ENCODE data around the gene CEP350. TPM values are rescaled to one million over a fixed set of nuclear protein-coding genes. Genes with fewer than 3 reads are reported as not detected.

CEP350 gene
- polyA plus RNA-seq, 1 of the 3 experiments (the other 2 are of a cell fraction), result 2.9 TPM

DNA sequence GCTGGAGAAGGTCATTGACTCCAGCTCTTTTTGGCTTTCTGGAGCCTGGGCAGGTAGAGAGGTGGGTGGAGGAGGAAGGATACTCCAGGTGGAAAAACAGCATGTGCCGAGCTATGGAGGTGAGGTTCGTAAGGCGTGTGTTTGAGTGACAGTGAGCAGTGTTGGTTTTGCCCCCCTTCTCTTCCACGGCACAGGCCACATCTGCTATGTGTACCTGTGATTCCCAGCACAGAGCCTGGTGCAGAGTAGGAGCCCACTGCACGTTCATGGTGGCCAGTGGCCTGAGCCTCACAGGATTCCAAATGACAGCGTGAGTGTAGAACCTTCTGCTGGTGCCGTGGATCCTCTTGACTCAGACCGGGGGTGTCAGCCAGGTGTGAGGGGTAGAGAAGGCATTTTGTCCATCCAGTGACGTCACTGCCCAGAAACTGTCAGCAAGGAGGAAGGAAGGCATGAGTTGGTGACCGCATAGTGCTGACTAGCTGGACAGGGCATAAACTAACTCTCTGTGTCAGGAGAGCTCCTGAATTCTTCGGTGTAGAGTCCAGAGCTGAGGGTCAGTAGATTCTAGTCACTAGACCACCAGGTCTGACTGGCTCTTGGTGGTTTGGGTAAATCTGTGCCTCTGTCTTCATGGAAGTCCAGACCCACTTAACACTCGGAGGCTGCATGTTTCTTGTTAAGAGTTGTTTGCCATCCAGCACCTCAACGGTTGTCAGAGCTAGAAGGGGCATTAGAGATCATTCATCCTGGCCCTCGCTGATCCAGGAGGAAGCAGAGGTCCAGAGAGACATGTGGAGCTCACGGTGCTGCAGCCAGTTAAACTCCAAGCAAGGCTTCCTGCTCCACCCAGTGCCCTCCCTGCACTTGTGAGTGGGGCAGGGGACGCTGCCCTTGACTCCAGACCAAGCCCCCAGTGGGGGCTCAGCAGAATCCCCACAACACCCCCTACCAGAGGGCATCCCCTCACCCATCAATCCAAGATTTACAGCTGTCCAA, 203.8 kb downstream of the CEP350 start:
- peaks cover 0 to 7% of the 10 kb centered on the region in 2 experiments for H3K36me3 ChIP-seq (replicated peaks in 1 of 2; ENCODE audit: control insufficient read depth in 1 of 2, insufficient read depth in 2 of 2, low read length in 1 of 2)
- H3K9me2 ChIP-seq, result no peaks in the 10 kb centered on the region
- ChIA-PET POLR2A (interaction anchor here (1.4 kb wide), 1 partner anchor 276 kb away, joined by 4 read pairs; the partner anchor contains the start of gene TOR1AIP1), CTCF (interaction anchor here (0.6 to 2.7 kb wide), 4 partner anchors 9 to 205 kb away, joined by 3 to 11 read pairs (median 4); partner anchors contain the start of gene CEP350)
- peaks cover 9 to 24% of the 10 kb centered on the region in 2 experiments for H3K4me1 ChIP-seq (ENCODE audit: control insufficient read depth in 1 of 2, insufficient read depth in 2 of 2, low read depth in 1 of 2, low read length in 1 of 2)
- no peaks in the 10 kb centered on the region for H3K9me3 ChIP-seq
- no peak for DNase-seq
- no peak overlapping the region for H2AFZ ChIP-seq (ENCODE audit: low read depth)
- H3K4me2 ChIP-seq, result peak overlapping the region; percentile 89; the same call in 1 of the 2 replicates
- TF ChIP-seq NFIC (IDR thresholded peaks at IDR 0.05; ENCODE audit: borderline replicate concordance) (no peak), NRF1 (IDR thresholded peaks at IDR 0.05; ENCODE audit: low read depth, low read length) (no peak), GABPA (IDR thresholded peaks at IDR 0.05; ENCODE audit: low read depth) (no peak), MXI1 (IDR thresholded peaks at IDR 0.05; ENCODE audit: low read depth, low read length) (no peak), RAD21 (IDR thresholded peaks at IDR 0.05; ENCODE audit: low read length) (no peak), YY1 (IDR thresholded peaks at IDR 0.05; ENCODE audit: low read depth) (no peak), JUND (IDR thresholded peaks at IDR 0.05) (no peak), FOSL2 (IDR thresholded peaks at IDR 0.05; ENCODE audit: borderline replicate concordance, low read depth) (no peak), CHD2 (IDR thresholded peaks at IDR 0.05; ENCODE audit: low read length, partially characterized antibody) (no peak), RFX5 (IDR thresholded peaks at IDR 0.05; ENCODE audit: low read length) (no peak), SMC3 (IDR thresholded peaks at IDR 0.05; ENCODE audit: low read depth, low read length) (no peak), FOXJ3 (CRISPR knock-in tag; IDR thresholded peaks at IDR 0.05) (no peak), EZH2phosphoT487 (IDR thresholded peaks at IDR 0.05; ENCODE audit: borderline replicate concordance, low read depth) (no peak), POLR2AphosphoS5 (IDR thresholded peaks at IDR 0.05; ENCODE audit: low read depth, low read length) (no peak)
- TF ChIP-seq, protein P1, sequence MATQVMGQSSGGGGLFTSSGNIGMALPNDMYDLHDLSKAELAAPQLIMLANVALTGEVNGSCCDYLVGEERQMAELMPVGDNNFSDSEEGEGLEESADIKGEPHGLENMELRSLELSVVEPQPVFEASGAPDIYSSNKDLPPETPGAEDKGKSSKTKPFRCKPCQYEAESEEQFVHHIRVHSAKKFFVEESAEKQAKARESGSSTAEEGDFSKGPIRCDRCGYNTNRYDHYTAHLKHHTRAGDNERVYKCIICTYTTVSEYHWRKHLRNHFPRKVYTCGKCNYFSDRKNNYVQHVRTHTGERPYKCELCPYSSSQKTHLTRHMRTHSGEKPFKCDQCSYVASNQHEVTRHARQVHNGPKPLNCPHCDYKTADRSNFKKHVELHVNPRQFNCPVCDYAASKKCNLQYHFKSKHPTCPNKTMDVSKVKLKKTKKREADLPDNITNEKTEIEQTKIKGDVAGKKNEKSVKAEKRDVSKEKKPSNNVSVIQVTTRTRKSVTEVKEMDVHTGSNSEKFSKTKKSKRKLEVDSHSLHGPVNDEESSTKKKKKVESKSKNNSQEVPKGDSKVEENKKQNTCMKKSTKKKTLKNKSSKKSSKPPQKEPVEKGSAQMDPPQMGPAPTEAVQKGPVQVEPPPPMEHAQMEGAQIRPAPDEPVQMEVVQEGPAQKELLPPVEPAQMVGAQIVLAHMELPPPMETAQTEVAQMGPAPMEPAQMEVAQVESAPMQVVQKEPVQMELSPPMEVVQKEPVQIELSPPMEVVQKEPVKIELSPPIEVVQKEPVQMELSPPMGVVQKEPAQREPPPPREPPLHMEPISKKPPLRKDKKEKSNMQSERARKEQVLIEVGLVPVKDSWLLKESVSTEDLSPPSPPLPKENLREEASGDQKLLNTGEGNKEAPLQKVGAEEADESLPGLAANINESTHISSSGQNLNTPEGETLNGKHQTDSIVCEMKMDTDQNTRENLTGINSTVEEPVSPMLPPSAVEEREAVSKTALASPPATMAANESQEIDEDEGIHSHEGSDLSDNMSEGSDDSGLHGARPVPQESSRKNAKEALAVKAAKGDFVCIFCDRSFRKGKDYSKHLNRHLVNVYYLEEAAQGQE (IDR thresholded peaks at IDR 0.05; ENCODE audit: low read depth, low read length), result no peak
- TF ChIP-seq, protein P2, sequence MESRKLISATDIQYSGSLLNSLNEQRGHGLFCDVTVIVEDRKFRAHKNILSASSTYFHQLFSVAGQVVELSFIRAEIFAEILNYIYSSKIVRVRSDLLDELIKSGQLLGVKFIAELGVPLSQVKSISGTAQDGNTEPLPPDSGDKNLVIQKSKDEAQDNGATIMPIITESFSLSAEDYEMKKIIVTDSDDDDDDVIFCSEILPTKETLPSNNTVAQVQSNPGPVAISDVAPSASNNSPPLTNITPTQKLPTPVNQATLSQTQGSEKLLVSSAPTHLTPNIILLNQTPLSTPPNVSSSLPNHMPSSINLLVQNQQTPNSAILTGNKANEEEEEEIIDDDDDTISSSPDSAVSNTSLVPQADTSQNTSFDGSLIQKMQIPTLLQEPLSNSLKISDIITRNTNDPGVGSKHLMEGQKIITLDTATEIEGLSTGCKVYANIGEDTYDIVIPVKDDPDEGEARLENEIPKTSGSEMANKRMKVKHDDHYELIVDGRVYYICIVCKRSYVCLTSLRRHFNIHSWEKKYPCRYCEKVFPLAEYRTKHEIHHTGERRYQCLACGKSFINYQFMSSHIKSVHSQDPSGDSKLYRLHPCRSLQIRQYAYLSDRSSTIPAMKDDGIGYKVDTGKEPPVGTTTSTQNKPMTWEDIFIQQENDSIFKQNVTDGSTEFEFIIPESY (IDR thresholded peaks at IDR 0.05; ENCODE audit: borderline replicate concordance, low read depth), result no peak
- H3K4me3 ChIP-seq (ENCODE audit: low read depth in 2 of 2, low read length in 1 of 2), result no peak overlapping the region
- peaks cover 24% of the 10 kb centered on the region; the same call in 1 of the 2 replicates for H4K20me1 ChIP-seq (ENCODE audit: insufficient read depth)
- peaks cover 87% of the 10 kb centered on the region for H3K79me2 ChIP-seq (ENCODE audit: insufficient read depth)
- no peak overlapping the region for H3K9ac ChIP-seq
- H3K27me3 ChIP-seq (ENCODE audit: insufficient read depth), result no peaks in the 10 kb centered on the region
- 98% methylated on average over 11 of the region's 16 CpGs for WGBS (ENCODE audit: low lambda C conversion rate)
- peak overlapping the region in 1 of 2 experiments; percentile 72; a peak in 1 of 4 replicates for H3K27ac ChIP-seq (ENCODE audit: low read depth in 2 of 2, low read length in 1 of 2)
- peaks cover 14% of the 10 kb centered on the region for H3F3A ChIP-seq (replicated peaks; ENCODE audit: insufficient read depth)

All from SK-N-SH (cell line).